Tibial nerve (tissue), 4 donors: ENCODE results near the gene HCFC1. TPM values are rescaled to one million over a fixed set of nuclear protein-coding genes. Genes with fewer than 3 reads are reported as not detected.

Source experiments
- DNase-seq, 2 donors: peaks; one replicate each; pipeline ENCODE4 v3.0.0-alpha.2; 2019; ENCODE audit warnings: low spot score in 2 of 2
- H3K27ac ChIP-seq, 4 donors: fragments of 200-600 bp; sonication (generic) in 3 of 4; one replicate each; pipeline ENCODE4 v1.5.1; 2017 to 2019; ENCODE audit warnings: mild to moderate bottlenecking in 1 of 4
- H3K27me3 ChIP-seq, 2 donors: fragments of 200-600 bp; sonication (generic) in 1 of 2; one replicate each; pipeline versions ENCODE4 v1.5.1 to v1.6.0; 2017 to 2019
- H3K36me3 ChIP-seq, 3 donors: fragments of 200-600 bp; sonication (generic); one replicate each; pipeline ENCODE4 v1.5.1; 2018 to 2019
- H3K4me1 ChIP-seq, 4 donors: fragments of 200-600 bp; sonication (generic) in 3 of 4; one replicate each; pipeline ENCODE4 v1.5.1; 2017 to 2019
- H3K4me3 ChIP-seq, 4 donors: fragments of 200-600 bp; sonication (generic) in 3 of 4; one replicate each; pipeline ENCODE4 v1.5.1; 2017 to 2019; ENCODE audit warnings: mild to moderate bottlenecking in 1 of 4, moderate library complexity in 1 of 4
- H3K9me3 ChIP-seq, 4 donors: fragments of 200-600 bp; sonication (generic) in 3 of 4; one replicate each; pipeline ENCODE4 v1.5.1; 2017 to 2019
- CTCF ChIP-seq, 5 experiments: fragments of 200-600 bp in 3 of 5; fragments of 450-650 bp in 2 of 5; sonication (generic) in 3 of 5; IDR thresholded peaks; one replicate each; pipeline ENCODE4 v1.5.1; 2016 to 2019; ENCODE audit warnings: antibody characterized with exemption in 5 of 5, mild to moderate bottlenecking in 3 of 5, moderate library complexity in 2 of 5
- EP300 ChIP-seq, 2 donors: sonication (generic); formaldehyde crosslinking; IDR thresholded peaks; one replicate each; pipeline ENCODE4 v1.6.1; 2017; ENCODE audit warnings: antibody characterized with exemption in 2 of 2, mild to moderate bottlenecking in 1 of 2
- POLR2A ChIP-seq, 2 donors: fragments of 450-650 bp; IDR thresholded peaks; one replicate each; pipeline ENCODE4 v1.6.1; 2017; ENCODE audit warnings: antibody characterized with exemption in 2 of 2, mild to moderate bottlenecking in 2 of 2, moderate library complexity in 2 of 2
- WGBS, 2 donors: methylation state at CpG; one replicate each; pipeline ENCODE4 v1.1.5; 2018; 5-methylcytosine and 5-hydroxymethylcytosine counted together
- total RNA-seq, 4 donors: library from RNA; depleted of rRNA; stranded (reverse); fragments of >200 nt; gene quantifications; one replicate each; pipeline ENCODE4 v1.1.0, GENCODE V29; 2016

Gene HCFC1
- total RNA-seq, 4 donors from 2014 or later: 42.6 to 52.2 (median 48.9) TPM

- 89% methylated on average over 24 of the region's 25 CpGs; no CpG with 5 or more reads in 1 of the 2 donors for WGBS, 2 donors
- no peaks in the 10 kb centered on the region for H3K27me3 ChIP-seq
Measured at GRCh38 chrX:153909980-153910360, 61.6 kb downstream of the HCFC1 start.

GRCh38 chrX:153909024-153909979 is 62.3 kb downstream of the HCFC1 start:
- no peaks in the 10 kb centered on the region for H3K27me3 ChIP-seq
- H3K36me3 ChIP-seq: no peaks in the 10 kb centered on the region
- no peak overlapping the region for H3K4me3 ChIP-seq
- no peak for TF ChIP-seq EP300 (IDR thresholded peaks at IDR 0.05)
- no peak for TF ChIP-seq CTCF (IDR thresholded peaks at IDR 0.05)
- TF ChIP-seq POLR2A (IDR thresholded peaks at IDR 0.05): no peak
- 69 to 73% methylated on average over 6 to 21 of the region's 37 CpGs for WGBS, 2 donors
- H3K9me3 ChIP-seq: no peaks in the 10 kb centered on the region
- H3K4me1 ChIP-seq: peaks cover 0 to 4% (median under 1%) of the 10 kb centered on the region in 4 donors
- H3K27ac ChIP-seq: no peak overlapping the region
- no peak for DNase-seq

More at GRCh38 chrX:153909980-153910360, 61.6 kb downstream of the HCFC1 start:
- H3K4me3 ChIP-seq: no peak overlapping the region
- TF ChIP-seq EP300 (IDR thresholded peaks at IDR 0.05): no peak
- H3K9me3 ChIP-seq: no peaks in the 10 kb centered on the region
- DNase-seq: no peak
- no peak overlapping the region for H3K27ac ChIP-seq
- no peaks in the 10 kb centered on the region for H3K36me3 ChIP-seq
- H3K4me1 ChIP-seq: no peaks in the 10 kb centered on the region

- Histone ChIP-seq H3K27ac (no peak overlapping the region), H3K36me3 (no peaks in the 10 kb centered on the region), H3K27me3 (no peaks in the 10 kb centered on the region), H3K4me1 (peaks cover 0 to 12% (median 2%) of the 10 kb centered on the region in 4 donors), H3K9me3 (no peaks in the 10 kb centered on the region), H3K4me3 (no peak overlapping the region)
- DNase-seq: no peak
- TF ChIP-seq EP300 (IDR thresholded peaks at IDR 0.05): no peak
- no peak for TF ChIP-seq POLR2A (IDR thresholded peaks at IDR 0.05)
- TF ChIP-seq CTCF (IDR thresholded peaks at IDR 0.05): no peak
- 91 to 94% methylated on average over 13 to 23 of the region's 23 CpGs for WGBS, 2 donors
Measured at GRCh38 chrX:153908219-153908860, 63.3 kb downstream of the HCFC1 start.

DNA sequence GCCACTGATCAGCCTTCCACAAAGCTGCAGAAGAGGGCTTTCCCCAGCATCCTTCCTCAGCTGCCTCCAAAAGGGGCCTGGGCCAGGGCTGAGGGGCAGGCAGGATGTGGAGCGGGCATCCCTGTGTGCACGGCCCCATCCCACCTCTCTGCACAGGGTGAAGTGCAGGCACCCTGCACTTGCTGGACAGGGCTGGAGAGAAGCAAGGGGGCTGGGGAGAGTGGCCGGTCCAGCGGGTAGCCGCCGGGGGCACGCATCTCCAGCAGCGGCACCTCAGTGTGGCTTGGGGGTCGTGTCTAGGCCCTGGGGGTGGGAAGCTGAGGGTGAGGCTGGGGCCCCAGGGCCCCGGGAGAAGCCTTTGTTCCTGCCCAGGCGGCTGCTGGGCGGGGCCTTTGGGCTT is 64.2 kb downstream of the HCFC1 start:
- 81% methylated on average over 10 of the region's 12 CpGs; no CpG with 5 or more reads in 1 of the 2 donors for WGBS, 2 donors
- Histone ChIP-seq H3K4me1 (peaks cover 0 to 21% (median 2%) of the 10 kb centered on the region in 4 donors), H3K27ac (no peak overlapping the region), H3K36me3 (no peaks in the 10 kb centered on the region), H3K27me3 (no peaks in the 10 kb centered on the region), H3K9me3 (no peaks in the 10 kb centered on the region), H3K4me3 (no peak overlapping the region)
- DNase-seq: no peak
- TF ChIP-seq POLR2A (IDR thresholded peaks at IDR 0.05): no peak
- TF ChIP-seq CTCF (IDR thresholded peaks at IDR 0.05): no peak
- no peak for TF ChIP-seq EP300 (IDR thresholded peaks at IDR 0.05)

DNA sequence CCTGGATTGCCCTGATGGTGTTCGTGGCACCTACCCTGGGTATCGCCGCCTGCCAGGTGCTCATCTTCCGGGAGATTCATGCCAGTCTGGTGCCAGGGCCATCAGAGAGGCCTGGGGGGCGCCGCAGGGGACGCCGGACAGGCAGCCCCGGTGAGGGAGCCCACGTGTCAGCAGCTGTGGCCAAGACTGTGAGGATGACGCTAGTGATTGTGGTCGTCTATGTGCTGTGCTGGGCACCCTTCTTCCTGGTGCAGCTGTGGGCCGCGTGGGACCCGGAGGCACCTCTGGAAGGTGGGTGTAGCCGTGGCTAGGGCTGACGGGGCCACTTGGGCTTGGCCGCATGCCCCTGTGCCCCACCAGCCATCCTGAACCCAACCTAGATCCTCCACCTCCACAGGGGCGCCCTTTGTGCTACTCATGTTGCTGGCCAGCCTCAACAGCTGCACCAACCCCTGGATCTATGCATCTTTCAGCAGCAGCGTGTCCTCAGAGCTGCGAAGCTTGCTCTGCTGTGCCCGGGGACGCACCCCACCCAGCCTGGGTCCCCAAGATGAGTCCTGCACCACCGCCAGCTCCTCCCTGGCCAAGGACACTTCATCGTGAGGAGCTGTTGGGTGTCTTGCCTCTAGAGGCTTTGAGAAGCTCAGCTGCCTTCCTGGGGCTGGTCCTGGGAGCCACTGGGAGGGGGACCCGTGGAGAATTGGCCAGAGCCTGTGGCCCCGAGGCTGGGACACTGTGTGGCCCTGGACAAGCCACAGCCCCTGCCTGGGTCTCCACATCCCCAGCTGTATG is 65.3 kb downstream of the HCFC1 start:
- TF ChIP-seq CTCF (IDR thresholded peaks at IDR 0.05) (no peak), EP300 (IDR thresholded peaks at IDR 0.05) (no peak), POLR2A (IDR thresholded peaks at IDR 0.05) (no peak)
- no peak overlapping the region for H3K27ac ChIP-seq
- no peaks in the 10 kb centered on the region for H3K27me3 ChIP-seq
- peaks cover 0 to 31% (median 2%) of the 10 kb centered on the region in 4 donors for H3K4me1 ChIP-seq
- DNase-seq: no peak
- no peaks in the 10 kb centered on the region for H3K9me3 ChIP-seq
- no peak overlapping the region for H3K4me3 ChIP-seq
- 77 to 90% methylated on average over 2 to 17 of the region's 27 CpGs for WGBS, 2 donors
- H3K36me3 ChIP-seq: no peaks in the 10 kb centered on the region
